Progenitor cell of endocrine pancreas (in vitro differentiated cells): Measurements from ENCODE around the gene ASH1L. TPM values are rescaled to one million over a fixed set of nuclear protein-coding genes. Genes with fewer than 3 reads are reported as not detected.
"Not testable (repeated sequence)": the region's sequence is repeated elsewhere in the genome, so short reads cannot be mapped to it uniquely, and the experiment has no call there.

Experiments
- DNase-seq: peaks from one replicate; pipeline ENCODE4 v3.0.0; 2021; ENCODE audit warnings: low spot score; ENCODE audit not compliant: unreplicated experiment
- H3K27ac Mint-ChIP-seq: 2 replicates; pipeline ENCODE4 v1.8.0; 2021; ENCODE audit warnings: mild to moderate bottlenecking, moderate library complexity, mixed read lengths
- H3K27me3 Mint-ChIP-seq: 2 replicates; pipeline ENCODE4 v1.8.0; 2021; ENCODE audit warnings: mixed read lengths
- H3K36me3 Mint-ChIP-seq: 2 replicates; pipeline ENCODE4 v1.8.0; 2022; ENCODE audit warnings: mixed read lengths; ENCODE audit not compliant: insufficient read depth
- H3K4me1 Mint-ChIP-seq: 2 replicates; pipeline ENCODE4 v1.8.0; 2021; ENCODE audit warnings: low read depth, mixed read lengths
- H3K4me3 Mint-ChIP-seq: 2 replicates; pipeline ENCODE4 v1.8.0; 2021; ENCODE audit warnings: low read depth, mild to moderate bottlenecking, moderate library complexity, mixed read lengths
- H3K9me3 Mint-ChIP-seq: 2 replicates; pipeline ENCODE4 v1.8.0; 2021; ENCODE audit warnings: low read depth, mixed read lengths
- total RNA-seq: library from RNA; stranded (reverse); gene quantifications from 2 replicates; pipeline ENCODE4 v1.2.1, GENCODE V29; 2021
- TF ChIP-seq, protein P1 (sequence below): fragments of 200-600 bp; sonication (generic); IDR thresholded peaks from one replicate; pipeline ENCODE4 v1.5.0; 2021; ENCODE audit warnings: antibody characterized with exemption, mild to moderate bottlenecking; ENCODE audit not compliant: unreplicated experiment

ASH1L gene
- total RNA-seq, 1 donor from 2014 or later, result 51.3 TPM

- Mint-ChIP-seq H3K36me3 (peaks cover 19% of the 10 kb centered on the region), H3K27me3 (no peaks in the 10 kb centered on the region), H3K4me3 (no peak overlapping the region), H3K4me1 (no peaks in the 10 kb centered on the region), H3K9me3 (no peaks in the 10 kb centered on the region), H3K27ac (no peak overlapping the region)
- TF ChIP-seq, protein P1, sequence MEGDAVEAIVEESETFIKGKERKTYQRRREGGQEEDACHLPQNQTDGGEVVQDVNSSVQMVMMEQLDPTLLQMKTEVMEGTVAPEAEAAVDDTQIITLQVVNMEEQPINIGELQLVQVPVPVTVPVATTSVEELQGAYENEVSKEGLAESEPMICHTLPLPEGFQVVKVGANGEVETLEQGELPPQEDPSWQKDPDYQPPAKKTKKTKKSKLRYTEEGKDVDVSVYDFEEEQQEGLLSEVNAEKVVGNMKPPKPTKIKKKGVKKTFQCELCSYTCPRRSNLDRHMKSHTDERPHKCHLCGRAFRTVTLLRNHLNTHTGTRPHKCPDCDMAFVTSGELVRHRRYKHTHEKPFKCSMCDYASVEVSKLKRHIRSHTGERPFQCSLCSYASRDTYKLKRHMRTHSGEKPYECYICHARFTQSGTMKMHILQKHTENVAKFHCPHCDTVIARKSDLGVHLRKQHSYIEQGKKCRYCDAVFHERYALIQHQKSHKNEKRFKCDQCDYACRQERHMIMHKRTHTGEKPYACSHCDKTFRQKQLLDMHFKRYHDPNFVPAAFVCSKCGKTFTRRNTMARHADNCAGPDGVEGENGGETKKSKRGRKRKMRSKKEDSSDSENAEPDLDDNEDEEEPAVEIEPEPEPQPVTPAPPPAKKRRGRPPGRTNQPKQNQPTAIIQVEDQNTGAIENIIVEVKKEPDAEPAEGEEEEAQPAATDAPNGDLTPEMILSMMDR, result no peak
- DNase-seq, result no peak
Observed at GRCh38 chr1:155424091-155424490, 138.5 kb downstream of the ASH1L start.

- no peaks in the 10 kb centered on the region for H3K9me3 Mint-ChIP-seq
- no peak for DNase-seq
- no peak overlapping the region for H3K27ac Mint-ChIP-seq
- H3K27me3 Mint-ChIP-seq, result no peaks in the 10 kb centered on the region
- no peaks in the 10 kb centered on the region for H3K4me1 Mint-ChIP-seq
- no peak overlapping the region for H3K4me3 Mint-ChIP-seq
- TF ChIP-seq, protein P1, result no peak
- H3K36me3 Mint-ChIP-seq, result peaks cover 9% of the 10 kb centered on the region
Observed at GRCh38 chr1:155420788-155421187, 141.8 kb downstream of the ASH1L start.

DNA sequence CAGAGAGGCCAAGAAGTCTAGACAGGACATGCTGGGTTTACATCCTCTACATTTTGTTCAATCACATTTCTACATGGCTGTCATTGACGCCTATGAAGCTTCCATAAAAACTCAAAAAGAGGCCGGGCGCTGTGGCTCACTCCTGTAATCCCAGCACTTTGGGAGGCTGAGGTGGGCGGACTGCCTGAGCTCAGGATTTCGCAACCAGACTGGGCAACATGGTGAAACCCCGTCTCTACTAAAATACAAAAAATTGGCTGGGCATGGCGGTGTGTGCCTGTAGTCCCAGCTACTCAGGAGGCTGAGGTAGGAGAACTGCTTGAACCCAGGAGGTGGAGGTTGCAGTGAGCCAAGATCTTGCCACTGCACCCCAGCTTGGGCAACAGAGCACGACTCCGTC, 150.8 kb downstream of the ASH1L start:
- not testable (repeated sequence) for H3K27ac Mint-ChIP-seq, H3K27me3 Mint-ChIP-seq, H3K4me3 Mint-ChIP-seq, H3K9me3 Mint-ChIP-seq, H3K4me1 Mint-ChIP-seq, DNase-seq
- H3K36me3 Mint-ChIP-seq, result peaks cover 14% of the 10 kb centered on the region

DNA sequence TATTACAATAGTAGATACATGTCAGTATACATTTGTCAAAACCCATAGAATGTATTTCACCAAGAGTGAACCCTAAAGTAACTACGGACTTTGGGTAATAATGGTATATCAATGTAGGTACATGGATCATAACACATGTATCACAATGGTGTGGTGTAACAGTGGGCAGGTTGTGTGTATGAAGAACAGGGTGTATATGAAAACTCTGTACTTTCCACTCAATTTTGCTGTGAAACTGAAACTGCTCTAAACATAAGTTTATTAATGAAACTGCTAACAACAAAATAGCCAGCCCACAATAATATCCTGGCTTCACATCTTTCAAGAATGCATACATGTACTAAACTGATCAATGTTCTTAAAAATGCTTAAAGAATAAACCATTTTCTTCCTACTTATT, 151.7 kb downstream of the ASH1L start:
- TF ChIP-seq, protein P1, result no peak
- Mint-ChIP-seq H3K4me1 (no peaks in the 10 kb centered on the region), H3K27me3 (no peaks in the 10 kb centered on the region), H3K9me3 (no peaks in the 10 kb centered on the region), H3K36me3 (peaks cover 15% of the 10 kb centered on the region), H3K27ac (no peak overlapping the region), H3K4me3 (no peak overlapping the region)
- no peak for DNase-seq

GRCh38 chr1:155396874-155397476, 165.6 kb downstream of the ASH1L start:
- Mint-ChIP-seq H3K4me1 (no peaks in the 10 kb centered on the region), H3K9me3 (no peaks in the 10 kb centered on the region), H3K27me3 (no peaks in the 10 kb centered on the region), H3K36me3 (peaks cover 21% of the 10 kb centered on the region), H3K4me3 (no peak overlapping the region), H3K27ac (no peak overlapping the region)
- no peak for DNase-seq
- TF ChIP-seq, protein P1, result no peak

DNA sequence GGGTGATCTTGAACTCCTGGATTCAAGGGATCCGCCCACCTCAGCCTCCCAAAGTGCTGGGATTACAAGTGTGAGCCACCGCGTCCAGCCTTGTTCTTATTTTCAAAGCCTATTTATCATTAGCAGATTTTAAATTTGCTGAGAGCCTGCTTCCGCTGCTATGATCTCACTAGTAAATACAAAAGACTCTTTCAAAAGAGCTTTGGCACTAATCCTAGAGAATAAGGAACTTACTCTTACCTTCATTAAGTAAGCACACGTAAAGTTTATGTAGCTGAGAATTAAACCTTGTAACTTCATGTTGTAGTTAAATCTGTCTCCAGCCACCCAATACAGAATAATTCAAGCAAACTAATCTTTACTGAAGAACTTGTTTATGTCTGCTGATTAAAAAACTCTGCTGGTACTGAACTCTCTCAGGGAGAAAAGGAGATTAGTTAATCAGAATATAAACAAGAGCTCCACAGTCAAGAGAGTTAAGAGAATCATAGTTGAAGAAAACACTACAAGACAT, 169.6 kb downstream of the ASH1L start:
- no peak overlapping the region for H3K4me3 Mint-ChIP-seq
- H3K27me3 Mint-ChIP-seq, result no peaks in the 10 kb centered on the region
- H3K4me1 Mint-ChIP-seq, result no peaks in the 10 kb centered on the region
- TF ChIP-seq, protein P1, result no peak
- DNase-seq, result no peak
- peaks cover 34% of the 10 kb centered on the region for H3K36me3 Mint-ChIP-seq
- H3K9me3 Mint-ChIP-seq, result no peaks in the 10 kb centered on the region
- peak overlapping the region; percentile 29 for H3K27ac Mint-ChIP-seq
